Measurements from ENCODE around the gene CTSS. TPM values are rescaled to one million over a fixed set of nuclear protein-coding genes. Genes with fewer than 3 reads are reported as not detected.

Gene CTSS
- polyA plus RNA-seq, 1 donor = 19.2 TPM

- peak; percentile 95 for DNase-seq
These were observed 68.3 kb downstream of the CTSS start, which contains the start of gene GOLPH3L for GRCh38 chr1:150696995-150697927. TSS of gene GOLPH3L (minus strand) at chr1:150697154. CDS start at chr1:150694838, 2,316 bp downstream.

DNA sequence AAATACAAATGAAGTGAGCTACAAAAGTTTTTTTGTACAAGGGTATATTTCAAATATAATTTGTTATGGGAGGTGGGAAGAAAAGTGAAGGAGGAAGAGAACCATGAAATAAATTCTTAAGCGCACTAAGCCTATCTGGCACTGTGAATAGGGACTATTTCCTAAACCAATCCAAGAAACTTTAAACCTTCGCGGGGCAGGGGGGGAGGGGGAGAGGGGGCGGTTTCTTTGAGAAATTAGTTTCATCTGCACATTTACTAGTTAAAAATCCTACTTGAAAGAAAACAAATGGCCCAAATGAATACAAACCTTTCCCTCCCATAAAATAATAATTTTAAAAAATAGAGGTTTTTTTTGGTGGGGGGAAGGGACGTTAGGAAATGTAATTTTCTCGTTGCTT, 69.0 kb downstream of the CTSS start:
- peak; percentile 1 for DNase-seq

GRCh38 chr1:150696162-150696561, 69.4 kb downstream of the CTSS start:
- DNase-seq = no peak

DNA sequence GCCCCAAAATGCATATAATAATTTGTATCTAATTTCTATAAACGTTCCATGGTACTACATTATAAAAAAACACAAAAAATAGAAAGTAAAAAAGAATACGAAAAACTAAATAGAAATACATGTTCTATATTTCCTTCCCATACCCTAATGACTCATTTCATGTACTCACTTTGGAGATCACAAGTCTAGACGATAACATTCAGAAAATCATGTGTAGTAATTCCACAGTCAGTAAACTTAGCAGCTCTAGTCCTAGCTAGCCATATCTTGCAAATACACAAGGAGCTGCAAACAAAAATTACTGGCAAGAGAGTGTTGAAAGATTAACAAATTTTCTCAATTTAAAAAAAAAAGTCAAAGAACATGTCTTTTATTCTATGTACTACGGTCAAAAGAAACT, 70.0 kb downstream of the CTSS start:
- no peak for DNase-seq

- no peak for DNase-seq
These were observed 72.9 kb downstream of the CTSS start for GRCh38 chr1:150692720-150693119.

- DNase-seq = no peak
These were observed 76.8 kb downstream of the CTSS start for GRCh38 chr1:150688763-150689162.

DNA sequence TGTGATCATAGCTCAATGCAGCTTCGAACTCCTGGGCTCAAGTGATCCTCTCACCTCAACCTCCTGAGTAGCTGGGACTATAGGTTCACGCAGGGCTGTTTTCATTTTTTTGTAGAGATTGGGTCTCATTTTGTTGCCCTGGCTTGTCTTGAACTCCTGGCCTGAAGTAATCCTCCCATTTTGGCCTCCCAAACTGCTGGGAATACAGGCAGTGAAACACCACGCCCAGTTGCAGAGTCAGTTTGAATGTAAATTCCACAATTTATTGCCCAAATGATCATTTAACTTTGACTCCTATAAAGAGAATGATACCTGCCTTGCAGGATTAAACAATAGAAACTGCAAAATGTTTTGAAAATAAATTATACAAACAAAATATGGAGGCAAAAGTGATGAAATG, 79.3 kb downstream of the CTSS start:
- no peak for DNase-seq

GRCh38 chr1:150683914-150684313, 81.7 kb downstream of the CTSS start:
- DNase-seq = no peak

Other genes starting within 250 kb of the CTSS start
- 65.4 TPM for gene ADAMTSL4, start 216.4 kb downstream of the CTSS start, polyA plus RNA-seq (ENCODE audit: insufficient read length)
- 133 TPM for gene MCL1, start 186.2 kb downstream of the CTSS start, polyA plus RNA-seq (ENCODE audit: insufficient read length)
- 97.4 TPM for gene ENSA, start 136.2 kb downstream of the CTSS start, polyA plus RNA-seq (ENCODE audit: insufficient read length)
- gene GOLPH3L, start 68.6 kb downstream of the CTSS start, polyA plus RNA-seq (ENCODE audit: insufficient read length) = 19.7 TPM
- not detected for gene HORMAD1, start 44.9 kb downstream of the CTSS start, polyA plus RNA-seq (ENCODE audit: insufficient read length)
- gene CTSK, start 42.5 kb upstream of the CTSS start, polyA plus RNA-seq (ENCODE audit: insufficient read length) = 44.8 TPM
- gene ARNT, start 110.8 kb upstream of the CTSS start, polyA plus RNA-seq (ENCODE audit: insufficient read length) = 34.4 TPM
- not detected for gene CTXND2, start 121.4 kb upstream of the CTSS start, polyA plus RNA-seq (ENCODE audit: insufficient read length)
- 45.0 TPM for gene SETDB1, start 160.6 kb upstream of the CTSS start, polyA plus RNA-seq (ENCODE audit: insufficient read length)
- gene CERS2, start 209.1 kb upstream of the CTSS start, polyA plus RNA-seq (ENCODE audit: insufficient read length) = 69.0 TPM
- 3.8 TPM for gene ANXA9, start 216.5 kb upstream of the CTSS start, polyA plus RNA-seq (ENCODE audit: insufficient read length)
- 24.4 TPM for gene MINDY1, start 241.1 kb upstream of the CTSS start, polyA plus RNA-seq (ENCODE audit: insufficient read length)
- gene PRUNE1, start 242.7 kb upstream of the CTSS start, polyA plus RNA-seq (ENCODE audit: insufficient read length) = 27.1 TPM

Measured in hindlimb muscle (tissue), 1 donor.